ENCODE data around the gene TCERG1L. TPM values are rescaled to one million over a fixed set of nuclear protein-coding genes. Genes with fewer than 3 reads are reported as not detected.

TCERG1L gene
- total RNA-seq, 1 experiment from 2014 or later, result 1.5 TPM

DNA sequence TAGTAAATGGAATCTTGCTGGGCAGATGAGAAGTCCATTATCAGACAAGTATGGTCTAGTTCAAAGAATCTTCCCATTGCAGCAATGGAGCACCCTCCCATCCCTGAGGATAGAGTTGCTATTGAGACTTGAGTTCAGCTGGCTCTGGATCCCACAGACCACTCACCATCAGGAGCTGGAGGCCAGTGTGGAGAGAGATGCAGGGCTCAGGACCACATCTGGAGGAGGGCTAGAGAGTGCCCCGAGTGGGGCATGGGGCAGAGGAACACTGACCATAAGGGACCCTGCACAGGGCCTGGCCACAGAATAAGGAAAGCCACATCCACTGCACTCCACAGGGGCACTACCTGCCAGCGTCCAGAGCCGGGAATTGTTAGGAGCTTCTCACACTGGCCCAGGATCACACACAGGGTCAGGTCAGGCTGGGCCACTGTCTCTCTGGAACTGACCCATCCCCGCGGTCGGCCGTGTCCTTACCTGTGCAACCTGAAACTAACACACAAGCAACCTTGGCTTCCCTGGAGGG lies 41.3 kb upstream of the TCERG1L start:
- CTCF ChIA-PET, result no interaction called here
- Mint-ChIP-seq H3K27me3 (ENCODE audit: low read depth) (peaks cover 10% of the 10 kb centered on the region; the same call in 1 of the 2 replicates), H3K9me3 (peaks cover 67% of the 10 kb centered on the region), H3K4me3 (no peak overlapping the region), H3K36me3 (peaks cover 51% of the 10 kb centered on the region), H3K27ac (no peak overlapping the region), H3K4me1 (peaks cover 10% of the 10 kb centered on the region)
- DNase-seq (ENCODE audit: low spot score) (no peak), ATAC-seq (no peak)
- TF ChIP-seq ATF1 (CRISPR knock-in tag; IDR thresholded peaks at IDR 0.05) (no peak), ZNF232 (CRISPR knock-in tag; IDR thresholded peaks at IDR 0.05) (no peak)
- POLR2A ChIA-PET, result no interaction called here

DNA sequence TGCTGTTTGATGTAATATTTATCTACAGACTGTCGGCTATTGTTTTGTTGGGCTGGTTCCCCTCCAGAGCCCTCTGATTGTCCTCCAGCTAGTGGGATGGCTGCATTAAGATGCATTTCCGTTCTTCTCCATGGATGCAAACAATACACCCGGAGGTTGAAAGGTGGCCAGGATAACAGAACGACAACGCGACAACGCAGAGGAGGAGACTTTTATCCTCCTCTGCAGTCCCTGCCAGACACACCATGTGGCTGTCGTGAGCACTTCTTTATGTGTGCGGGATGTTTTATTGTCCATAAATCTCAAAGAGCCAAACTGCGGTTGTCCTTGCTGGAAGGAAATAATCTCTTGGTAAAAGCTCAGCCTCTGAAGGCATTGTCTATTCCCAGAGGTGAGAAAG lies 39.1 kb upstream of the TCERG1L start:
- ATAC-seq (no peak), DNase-seq (ENCODE audit: low spot score) (no peak)
- Mint-ChIP-seq H3K9me3 (peaks cover 80% of the 10 kb centered on the region), H3K27ac (no peak overlapping the region), H3K4me3 (no peak overlapping the region), H3K36me3 (peaks cover 56% of the 10 kb centered on the region), H3K4me1 (peaks cover 10% of the 10 kb centered on the region), H3K27me3 (ENCODE audit: low read depth) (peaks cover 7% of the 10 kb centered on the region; the same call in 1 of the 2 replicates)
- TF ChIP-seq GTF2I (CRISPR knock-in tag; conservative IDR thresholded peaks at IDR 0.05), result no peak
- TF ChIP-seq ETV6 (CRISPR knock-in tag; IDR thresholded peaks at IDR 0.05), result no peak
- TF ChIP-seq RORB (CRISPR knock-in tag; IDR thresholded peaks at IDR 0.05), result no peak
- TF ChIP-seq ZBTB21 (CRISPR knock-in tag; IDR thresholded peaks at IDR 0.05; ENCODE audit: borderline replicate concordance), result no peak
- no peak for TF ChIP-seq TP53 (CRISPR knock-in tag; IDR thresholded peaks at IDR 0.05)
- TF ChIP-seq ZNF263 (CRISPR knock-in tag; IDR thresholded peaks at IDR 0.05; ENCODE audit: low read depth), result no peak
- no peak for TF ChIP-seq ZNF121 (CRISPR knock-in tag; IDR thresholded peaks at IDR 0.05)
- no peak for TF ChIP-seq ATF3 (CRISPR knock-in tag; conservative IDR thresholded peaks at IDR 0.05)
- ChIA-PET CTCF (no interaction called here), POLR2A (no interaction called here)

- H3K27me3 Mint-ChIP-seq (ENCODE audit: low read depth), result peaks cover 7% of the 10 kb centered on the region
- H3K27ac Mint-ChIP-seq, result no peak overlapping the region
- ATAC-seq (no peak), DNase-seq (ENCODE audit: low spot score) (no peak)
- TF ChIP-seq ZNF263 (CRISPR knock-in tag; IDR thresholded peaks at IDR 0.05; ENCODE audit: low read depth), result no peak
- no peak for TF ChIP-seq NFE2L1 (CRISPR knock-in tag; IDR thresholded peaks at IDR 0.05)
- no peak for TF ChIP-seq ZNF281 (CRISPR knock-in tag; IDR thresholded peaks at IDR 0.05)
- no peak for TF ChIP-seq CBFB (CRISPR knock-in tag; IDR thresholded peaks at IDR 0.05; ENCODE audit: low read depth)
- TF ChIP-seq JAZF1 (CRISPR knock-in tag; IDR thresholded peaks at IDR 0.05), result no peak
- TF ChIP-seq, protein P1, sequence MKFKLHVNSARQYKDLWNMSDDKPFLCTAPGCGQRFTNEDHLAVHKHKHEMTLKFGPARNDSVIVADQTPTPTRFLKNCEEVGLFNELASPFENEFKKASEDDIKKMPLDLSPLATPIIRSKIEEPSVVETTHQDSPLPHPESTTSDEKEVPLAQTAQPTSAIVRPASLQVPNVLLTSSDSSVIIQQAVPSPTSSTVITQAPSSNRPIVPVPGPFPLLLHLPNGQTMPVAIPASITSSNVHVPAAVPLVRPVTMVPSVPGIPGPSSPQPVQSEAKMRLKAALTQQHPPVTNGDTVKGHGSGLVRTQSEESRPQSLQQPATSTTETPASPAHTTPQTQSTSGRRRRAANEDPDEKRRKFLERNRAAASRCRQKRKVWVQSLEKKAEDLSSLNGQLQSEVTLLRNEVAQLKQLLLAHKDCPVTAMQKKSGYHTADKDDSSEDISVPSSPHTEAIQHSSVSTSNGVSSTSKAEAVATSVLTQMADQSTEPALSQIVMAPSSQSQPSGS (CRISPR knock-in tag; IDR thresholded peaks at IDR 0.05; ENCODE audit: borderline replicate concordance, low read depth), result no peak
- TF ChIP-seq KAT7 (CRISPR knock-in tag; IDR thresholded peaks at IDR 0.05; ENCODE audit: borderline replicate concordance), result no peak
- TF ChIP-seq RELA (CRISPR knock-in tag; IDR thresholded peaks at IDR 0.05; ENCODE audit: borderline replicate concordance), result no peak
- TF ChIP-seq TEAD4 (CRISPR knock-in tag; IDR thresholded peaks at IDR 0.05), result no peak
- TF ChIP-seq TP53 (CRISPR knock-in tag; IDR thresholded peaks at IDR 0.05), result no peak
- TF ChIP-seq E2F4 (CRISPR knock-in tag; IDR thresholded peaks at IDR 0.05; ENCODE audit: borderline replicate concordance, low read depth), result no peak
- no peak for TF ChIP-seq CREM (CRISPR knock-in tag; IDR thresholded peaks at IDR 0.05)
- no peak for TF ChIP-seq ZMAT4 (CRISPR knock-in tag; IDR thresholded peaks at IDR 0.05)
- no peak for TF ChIP-seq PRDM15 (CRISPR knock-in tag; IDR thresholded peaks at IDR 0.05)
- no peak overlapping the region for H3K4me3 Mint-ChIP-seq
- H3K9me3 Mint-ChIP-seq, result peaks cover 78% of the 10 kb centered on the region
- peaks cover 10% of the 10 kb centered on the region for H3K4me1 Mint-ChIP-seq
- peaks cover 58% of the 10 kb centered on the region for H3K36me3 Mint-ChIP-seq
- ChIA-PET CTCF (no interaction called here), POLR2A (no interaction called here)
Observed at GRCh38 chr10:131350245-131350644, 38.7 kb upstream of the TCERG1L start.

Measured in WTC11 (cell line).